ENCODE results near the gene CBFA2T3.
"Not testable (repeated sequence)": the region's sequence is repeated elsewhere in the genome, so short reads cannot be mapped to it uniquely, and the experiment has no call there.

The CBFA2T3 gene

DNA sequence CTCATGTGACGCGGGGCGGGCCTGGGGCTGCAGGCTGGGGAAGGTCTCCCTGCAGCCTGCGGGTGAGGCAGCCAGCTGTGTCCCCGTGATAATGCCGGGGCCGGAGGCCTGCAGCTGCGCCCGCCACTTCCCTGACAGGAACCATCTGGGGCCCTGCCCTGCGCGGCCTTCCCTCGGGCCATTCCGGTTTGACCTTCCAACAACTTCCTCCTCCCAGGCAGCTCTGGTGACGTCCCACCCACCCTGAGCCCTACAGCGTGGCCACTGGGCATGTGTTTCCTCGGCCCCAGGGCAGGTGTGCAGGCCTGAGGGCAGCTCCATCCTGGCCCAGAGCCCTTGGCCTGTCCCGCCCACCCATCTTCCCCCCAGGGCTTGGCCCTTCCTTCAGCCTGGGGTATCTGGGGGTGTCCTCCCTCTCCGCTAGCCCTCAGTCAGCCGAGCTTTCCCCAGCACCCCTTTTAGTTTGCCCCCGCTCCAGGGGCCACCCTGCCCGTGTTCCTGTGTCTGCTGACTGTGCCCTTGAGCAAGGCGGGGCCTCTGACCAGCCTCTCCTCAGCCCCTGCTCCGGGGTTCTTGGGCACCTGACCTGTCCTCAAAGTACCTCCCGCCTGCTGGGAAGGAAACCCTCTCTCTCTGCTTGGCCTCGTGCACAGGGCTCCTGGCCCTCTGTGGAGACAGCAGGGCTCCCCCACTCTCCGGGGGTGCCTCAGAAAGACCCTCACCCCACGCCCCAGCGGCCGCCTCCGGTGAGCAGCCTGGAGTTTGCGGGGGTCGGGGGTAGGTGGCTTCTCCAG, at the start of gene CBFA2T3:
Gene CBFA2T3, minus strand, starts transcription at position 190 of the 794 bp plus-strand sequence. CDS start 400 bp downstream, outside the sequence.
- DNase-seq: no peak

DNA sequence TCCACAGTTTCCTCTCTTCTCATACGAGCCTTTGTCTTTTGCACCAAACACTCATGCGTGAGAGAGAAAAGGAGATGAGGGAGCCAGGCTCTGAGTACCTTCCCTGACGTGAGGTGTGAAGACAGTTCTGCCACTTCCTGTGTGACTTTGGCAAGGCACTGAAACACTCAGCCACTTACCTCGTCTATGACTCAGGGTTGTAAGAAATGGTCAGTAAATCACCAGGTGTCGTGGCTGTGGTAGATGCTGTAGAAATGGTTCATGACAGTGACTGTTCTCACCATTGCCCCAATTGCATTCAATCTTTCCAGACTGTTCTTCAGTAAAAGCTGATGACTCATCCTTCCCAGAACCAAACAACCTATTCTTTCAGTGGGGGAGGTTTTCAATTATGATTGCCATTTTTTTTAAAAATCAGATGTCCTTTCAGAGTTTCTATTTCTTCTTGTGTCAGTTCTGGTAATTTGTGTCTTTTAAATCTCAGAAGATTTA, 49.2 kb upstream of the CBFA2T3 start:
- peak; percentile 63 for DNase-seq

GRCh38 chr16:89025636-89026035, 48.6 kb upstream of the CBFA2T3 start:
- no peak for DNase-seq

- no peak for DNase-seq
These were observed 47.6 kb upstream of the CBFA2T3 start for GRCh38 chr16:89024546-89025060.

DNA sequence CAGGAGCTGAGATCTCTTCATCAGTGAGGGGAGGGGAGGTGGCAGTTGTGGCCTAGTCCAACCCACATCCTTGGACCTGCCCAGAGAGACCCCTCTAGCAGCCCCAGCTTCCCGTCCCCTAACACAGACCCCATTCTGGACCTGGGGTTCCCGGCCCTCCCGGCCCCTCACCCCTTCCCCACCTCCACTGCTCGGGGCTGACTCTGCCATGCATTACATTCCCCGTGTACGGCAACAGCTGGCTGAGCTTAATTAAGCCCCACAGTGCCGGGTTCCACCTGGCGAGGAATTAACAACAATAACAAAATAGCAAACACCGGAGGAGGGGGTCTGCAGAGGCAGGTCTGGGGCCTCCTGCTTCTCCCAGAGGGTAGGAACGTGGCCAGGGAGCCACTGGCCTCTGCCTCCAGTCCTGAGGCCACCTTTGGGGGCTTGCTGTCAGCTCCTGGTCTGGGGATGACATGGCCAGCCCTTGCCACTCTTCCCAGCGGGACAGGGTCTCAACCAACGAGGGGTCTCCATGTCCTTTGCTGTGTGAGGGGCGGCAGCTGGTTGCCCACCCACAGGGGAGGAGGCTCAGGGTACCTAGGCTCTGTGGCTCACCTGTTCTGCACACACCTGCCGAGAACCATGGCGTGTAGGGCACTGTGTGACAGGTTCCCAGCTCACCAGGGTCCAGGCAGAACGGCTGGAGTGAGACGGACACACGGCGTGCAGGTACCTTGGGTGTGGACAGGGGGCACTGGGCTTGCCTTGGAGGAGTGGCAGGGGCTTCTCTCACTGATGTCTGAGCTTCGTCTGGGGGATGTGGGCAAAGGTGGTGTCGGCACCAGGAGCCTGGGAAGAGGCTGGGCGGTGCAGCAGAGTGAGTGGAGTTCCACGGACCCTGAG, 46.9 kb upstream of the CBFA2T3 start:
- DNase-seq: no peak

- DNase-seq: no peak
These were observed 46.1 kb upstream of the CBFA2T3 start for GRCh38 chr16:89023151-89023551.

- DNase-seq: no peak
These were observed 45.2 kb upstream of the CBFA2T3 start for GRCh38 chr16:89022051-89022836.

- no peak for DNase-seq
These were observed 44.1 kb upstream of the CBFA2T3 start for GRCh38 chr16:89020925-89021595.

DNA sequence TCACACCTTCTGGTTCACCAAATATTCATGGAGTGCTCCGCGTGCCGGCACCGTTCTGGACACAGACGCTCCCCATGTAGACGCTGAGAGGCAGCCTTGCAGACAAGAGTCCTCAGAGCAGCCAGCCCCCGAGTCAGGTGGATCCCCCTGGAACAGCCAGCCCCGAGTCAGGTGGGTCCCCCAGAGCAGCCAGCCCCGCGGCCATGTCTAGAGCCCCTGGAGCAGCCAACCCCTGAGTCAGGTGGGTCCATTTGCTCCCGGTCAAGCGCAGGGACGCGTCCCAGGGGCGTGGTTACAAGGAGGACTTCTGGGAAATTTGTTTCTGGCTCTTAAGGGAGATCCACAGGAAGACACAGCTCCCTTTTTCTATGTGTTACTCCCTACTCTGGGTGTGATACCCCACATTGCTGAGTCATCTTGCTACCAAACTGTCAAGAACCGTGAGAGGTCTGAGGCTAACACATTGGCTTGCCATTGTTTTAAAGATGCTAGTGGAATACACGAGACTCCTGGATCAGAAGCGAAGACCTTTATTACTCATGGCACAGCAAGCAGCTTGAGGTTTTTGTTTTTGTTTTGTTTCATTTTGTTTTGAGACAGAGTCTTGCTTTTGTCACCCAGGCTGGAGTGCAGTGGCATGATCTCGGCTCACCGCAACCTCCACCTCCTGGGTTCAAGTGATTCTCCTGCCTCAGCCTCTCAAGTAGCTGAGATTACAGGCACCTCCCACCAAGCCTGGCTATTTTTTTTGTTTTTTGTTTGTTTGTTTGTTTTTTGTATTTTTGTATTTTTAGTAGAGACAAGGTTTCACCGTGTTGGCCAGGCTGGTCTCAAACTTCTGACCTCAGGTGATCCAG, 43.3 kb upstream of the CBFA2T3 start:
- DNase-seq: peak; percentile 26

DNA sequence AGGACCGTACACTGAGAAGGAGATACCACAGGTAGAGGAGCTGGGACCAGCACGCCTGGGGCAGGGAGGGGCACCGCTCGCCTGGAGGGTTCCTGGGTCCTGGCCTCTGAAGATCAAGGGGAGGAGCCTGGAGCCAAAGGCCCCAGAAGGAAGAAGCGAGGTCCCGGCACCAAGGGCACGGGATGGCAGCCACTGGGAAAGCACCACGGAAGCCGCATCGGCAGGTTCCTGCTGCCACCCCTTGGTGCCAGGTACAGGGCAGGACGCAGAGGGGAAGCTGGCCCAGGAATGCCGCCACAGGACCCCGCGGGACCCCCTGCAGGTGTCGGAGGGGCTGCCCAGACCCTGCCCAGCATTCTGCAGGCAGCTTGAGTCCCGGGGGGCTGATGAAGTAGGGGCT, 42.5 kb upstream of the CBFA2T3 start:
- no peak for DNase-seq

DNA sequence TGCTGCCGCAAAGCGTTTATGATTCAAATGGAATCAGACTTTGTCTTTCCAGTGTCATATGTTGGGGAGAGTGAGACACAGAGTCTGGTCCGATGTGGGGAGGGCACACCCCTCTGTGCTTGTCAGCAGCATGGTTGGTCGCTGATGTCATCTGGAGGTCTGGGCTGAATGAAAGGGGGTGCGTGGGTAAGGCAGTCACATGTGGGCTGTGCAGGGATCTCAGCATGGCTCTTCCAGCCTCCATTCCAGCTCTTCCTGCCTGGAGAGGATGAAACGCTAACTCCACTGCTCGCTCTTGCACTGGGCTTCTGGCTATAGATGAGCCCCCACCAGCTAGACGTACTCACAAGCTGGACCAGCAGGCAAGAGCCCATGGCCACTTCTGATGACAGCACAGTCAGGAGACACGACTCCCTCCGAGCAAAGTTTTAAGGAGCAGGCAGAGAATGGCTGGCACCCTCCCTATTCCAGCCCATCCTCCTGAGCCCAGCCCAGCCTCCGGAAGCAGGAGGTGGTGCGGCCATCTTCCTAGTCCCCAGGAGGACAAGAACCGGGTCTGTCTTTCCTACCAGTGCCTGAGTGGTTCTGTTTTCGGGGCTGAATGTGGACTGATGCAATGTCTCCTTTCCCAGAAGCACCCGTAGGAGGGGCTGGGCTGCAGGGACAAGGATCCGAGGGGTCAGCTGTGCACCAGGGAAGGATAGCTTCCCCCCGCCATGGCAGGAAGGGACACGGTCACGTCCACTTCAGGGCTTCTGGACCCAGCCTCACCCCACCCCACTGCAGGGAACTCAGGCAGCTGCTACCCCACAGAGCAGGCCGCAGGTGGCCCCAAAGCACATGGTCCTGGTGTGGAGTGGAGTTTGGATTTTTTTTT, 41.5 kb upstream of the CBFA2T3 start:
- DNase-seq: no peak

GRCh38 chr16:89017543-89018281, 40.7 kb upstream of the CBFA2T3 start:
- DNase-seq: no peak

- not testable (repeated sequence) for DNase-seq
These were observed 39.6 kb upstream of the CBFA2T3 start for GRCh38 chr16:89016561-89016960.

- DNase-seq: no peak
These were observed 38.4 kb upstream of the CBFA2T3 start for GRCh38 chr16:89015271-89015859.

DNA sequence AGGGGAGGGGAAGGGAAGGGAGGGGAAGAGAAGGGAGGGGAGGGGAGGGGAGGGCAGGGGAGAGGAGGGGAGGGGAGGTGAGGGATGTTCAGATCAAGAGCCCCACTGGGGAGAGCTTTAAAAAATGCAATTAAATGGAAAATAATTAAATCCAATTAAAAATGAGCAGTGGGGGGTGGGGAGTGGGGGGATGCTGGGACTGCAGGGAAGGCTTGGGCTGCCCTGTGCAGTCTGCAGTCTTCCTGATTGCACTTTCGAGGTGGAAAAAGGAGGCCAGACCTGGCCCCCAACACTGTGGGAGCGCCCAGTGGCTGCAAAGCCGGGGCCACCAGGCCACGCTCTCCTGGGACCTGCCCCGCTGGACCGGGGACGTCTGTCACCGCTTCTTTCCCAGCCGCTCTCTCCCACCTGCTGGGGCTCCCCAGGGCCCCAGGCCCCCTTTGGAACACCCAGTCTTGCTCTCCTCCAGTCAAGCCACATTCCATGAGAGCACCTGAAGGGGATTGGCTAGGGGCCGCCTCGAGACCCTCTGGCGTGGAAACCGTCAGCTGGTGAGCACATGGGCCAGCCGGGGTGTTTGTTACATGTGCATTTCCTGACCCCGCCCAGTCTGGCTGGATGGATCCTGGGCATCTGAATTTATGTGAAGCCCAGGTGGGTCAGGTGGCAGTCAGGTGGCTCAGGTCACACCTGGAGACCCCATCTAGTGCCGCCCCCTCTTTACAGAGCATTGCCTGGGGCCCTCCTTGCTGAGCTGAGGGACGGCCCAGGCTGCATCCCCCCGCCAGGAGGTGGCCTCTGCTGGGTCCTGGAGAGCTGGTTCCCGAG, 37.6 kb upstream of the CBFA2T3 start:
- DNase-seq: no peak

DNA sequence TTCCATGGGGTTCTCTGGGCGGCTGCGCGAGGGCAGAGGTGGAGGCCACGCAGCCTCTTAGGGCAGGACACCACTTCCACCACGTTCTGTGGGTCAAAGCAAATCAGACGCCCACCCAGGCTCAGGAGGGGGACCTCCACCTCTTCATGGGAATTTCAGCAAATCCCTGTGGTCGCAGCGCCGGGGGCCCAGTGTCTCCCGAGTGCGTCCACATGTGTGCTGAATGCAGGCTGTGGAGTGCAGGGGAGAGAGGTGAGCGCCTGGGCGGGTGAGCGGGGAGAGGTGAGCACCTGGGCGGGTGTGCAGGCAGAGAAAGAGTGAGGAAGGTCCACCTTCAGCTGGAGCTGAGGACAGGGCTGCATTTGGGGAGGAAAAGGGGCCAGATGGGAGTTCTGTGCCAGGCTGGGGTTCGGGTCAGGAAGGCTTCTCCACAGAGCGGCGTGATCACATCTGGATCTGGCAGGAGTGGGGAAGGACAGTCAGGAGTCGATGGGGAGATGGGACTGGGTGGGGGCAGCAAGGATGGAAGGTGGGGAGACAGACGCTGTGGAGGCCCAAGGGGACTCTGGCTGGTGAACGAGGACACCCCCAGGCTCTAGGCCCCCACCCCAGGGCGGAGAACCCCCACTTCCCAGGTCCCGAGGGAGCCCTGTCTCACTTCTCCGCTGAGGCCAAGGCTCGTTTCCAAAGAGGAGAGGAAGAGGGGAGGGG, 36.8 kb upstream of the CBFA2T3 start:
- DNase-seq: no peak

DNA sequence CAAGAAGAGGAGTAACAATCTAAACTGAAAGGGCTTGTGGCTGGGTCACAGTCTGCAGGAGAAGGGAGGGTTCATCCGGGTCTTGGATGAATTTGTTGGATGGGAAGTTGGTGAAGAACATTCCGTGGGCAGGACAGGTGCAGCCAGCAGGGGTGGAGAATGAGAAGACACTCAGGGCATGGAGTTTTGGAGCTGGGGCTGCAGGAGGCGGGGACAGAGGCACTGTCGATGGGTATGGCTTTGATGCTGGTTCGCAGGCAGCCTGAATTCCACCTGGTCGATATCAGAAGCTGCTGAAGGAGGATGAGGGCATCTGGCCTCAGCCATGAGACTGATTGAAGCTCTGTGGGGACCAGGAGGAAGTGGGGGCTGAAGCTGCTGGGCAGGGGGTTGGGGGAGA, 36.1 kb upstream of the CBFA2T3 start:
- DNase-seq: no peak

Measured in CD4-positive, alpha-beta T cell treated with Interleukin-10 for 1 hour (primary cell).